Kidney (tissue), 14 donors: ENCODE measurements around the gene OSBPL9. TPM values are rescaled to one million over a fixed set of nuclear protein-coding genes. Genes with fewer than 3 reads are reported as not detected.

Source experiments
- DNase-seq, 5 donors: peaks; one replicate each; pipeline ENCODE4 v3.0.0-alpha.2; 2013 to 2020
- FAIRE-seq: peaks from 2 replicates; lab custom pipeline; 2012; peaks lifted over from hg19 to GRCh38; lab: Jason Lieb, UNC
- H3K27ac ChIP-seq, 2 donors: one replicate each; pipeline ENCODE4 v1.7.0; 2013; ENCODE audit warnings: low read depth in 2 of 2, low read length in 2 of 2, inconsistent platforms in 1 of 2
- H3K27me3 ChIP-seq: one replicate; pipeline ENCODE4 v1.7.1; 2013; ENCODE audit warnings: low read length, inconsistent platforms; ENCODE audit not compliant: control insufficient read depth, insufficient read depth
- H3K36me3 ChIP-seq, 3 donors: one replicate each; pipeline versions ENCODE4 v1.7.0 to v1.7.1; 2013; ENCODE audit warnings: low read length in 3 of 3, control low read depth in 1 of 3, inconsistent platforms in 1 of 3; ENCODE audit not compliant: insufficient read depth in 3 of 3, control insufficient read depth in 2 of 3
- H3K4me1 ChIP-seq, 3 donors: one replicate each; pipeline versions ENCODE4 v1.7.0 to v1.7.1; 2013; ENCODE audit warnings: low read length in 3 of 3, inconsistent platforms in 1 of 3, low read depth in 1 of 3; ENCODE audit not compliant: control insufficient read depth in 2 of 3, insufficient read depth in 2 of 3
- H3K4me3 ChIP-seq, 3 donors: one replicate each; pipeline versions ENCODE4 v1.7.0 to v1.8.1; 2013; ENCODE audit warnings: low read length in 3 of 3, control low read depth in 1 of 3, inconsistent platforms in 1 of 3
- H3K9ac ChIP-seq, 3 donors: one replicate each; pipeline versions ENCODE4 v1.7.0 to v1.7.1; 2013; ENCODE audit warnings: low read length in 3 of 3, control low read depth in 1 of 3, inconsistent platforms in 1 of 3
- H3K9me3 ChIP-seq, 3 donors: one replicate each; pipeline versions ENCODE4 v1.7.0 to v1.7.1; 2013; ENCODE audit warnings: low read length in 3 of 3, control low read depth in 1 of 3, inconsistent platforms in 1 of 3; ENCODE audit not compliant: control insufficient read depth in 2 of 3, insufficient read depth in 1 of 3
- intact Hi-C: fragments of 100-400 bp; cut with DNase I; formaldehyde crosslinking; loops from one replicate; pipeline ENCODE4 v1.11.1; 2022
- polyA plus RNA-seq: library from polyadenylated mRNA; stranded (reverse); fragments of 350-450 nt; fragmentation: Illumina TruSeq; extraction: RNeasy Lipid Tissue Mini Kit (QIAGEN cat#74804); gene quantifications from one replicate; pipeline ENCODE4 v1.2.3, GENCODE V29; 2014; ENCODE audit warnings: low read depth, low replicate concordance; ENCODE audit not compliant: insufficient read depth
- total RNA-seq: library from RNA; stranded (reverse); fragmentation: NEBNext Ultra II Directional; extraction: Animal tissue kit (Norgen Biotek cat#: 25700); gene quantifications from one replicate; pipeline ENCODE4 v1.2.1, GENCODE V29; 2021
- TF ChIP-seq, protein P1 (sequence below): IDR thresholded peaks from 3 replicates; pipeline ENCODE4 v1.5.1; 2012; ENCODE audit warnings: mild to moderate bottlenecking, moderate library complexity, borderline replicate concordance; ENCODE audit not compliant: insufficient read depth; ENCODE audit errors: extremely low read depth
- donor health status: control.
- donor health status: control.
- donor health status: control.
- donor health status: control.
- donor health status: control.
- donor health status: DM: yes; HTN: yes; CAD: no.
- donor health status: Normal renal cell carcinoma (clear cell type).

Gene OSBPL9
- total and polyA plus RNA-seq, 2 donors from 2014 or later: 73.2 to 76.6 TPM

- H3K4me1 ChIP-seq: peaks cover 0 to 4% (median under 1%) of the 10 kb centered on the region in 3 donors
- H3K27ac ChIP-seq: no peak overlapping the region
- H3K36me3 ChIP-seq: no peaks in the 10 kb centered on the region
- DNase-seq (no peak), FAIRE-seq (no peak)
- no peaks in the 10 kb centered on the region for H3K9me3 ChIP-seq
- TF ChIP-seq, protein P1, sequence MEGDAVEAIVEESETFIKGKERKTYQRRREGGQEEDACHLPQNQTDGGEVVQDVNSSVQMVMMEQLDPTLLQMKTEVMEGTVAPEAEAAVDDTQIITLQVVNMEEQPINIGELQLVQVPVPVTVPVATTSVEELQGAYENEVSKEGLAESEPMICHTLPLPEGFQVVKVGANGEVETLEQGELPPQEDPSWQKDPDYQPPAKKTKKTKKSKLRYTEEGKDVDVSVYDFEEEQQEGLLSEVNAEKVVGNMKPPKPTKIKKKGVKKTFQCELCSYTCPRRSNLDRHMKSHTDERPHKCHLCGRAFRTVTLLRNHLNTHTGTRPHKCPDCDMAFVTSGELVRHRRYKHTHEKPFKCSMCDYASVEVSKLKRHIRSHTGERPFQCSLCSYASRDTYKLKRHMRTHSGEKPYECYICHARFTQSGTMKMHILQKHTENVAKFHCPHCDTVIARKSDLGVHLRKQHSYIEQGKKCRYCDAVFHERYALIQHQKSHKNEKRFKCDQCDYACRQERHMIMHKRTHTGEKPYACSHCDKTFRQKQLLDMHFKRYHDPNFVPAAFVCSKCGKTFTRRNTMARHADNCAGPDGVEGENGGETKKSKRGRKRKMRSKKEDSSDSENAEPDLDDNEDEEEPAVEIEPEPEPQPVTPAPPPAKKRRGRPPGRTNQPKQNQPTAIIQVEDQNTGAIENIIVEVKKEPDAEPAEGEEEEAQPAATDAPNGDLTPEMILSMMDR: no peak
- H3K9ac ChIP-seq: no peak overlapping the region
- H3K4me3 ChIP-seq: no peak overlapping the region
- no peaks in the 10 kb centered on the region for H3K27me3 ChIP-seq
- intact Hi-C loops: no loop called here
These were observed 109.8 kb downstream of the OSBPL9 start for GRCh38 chr1:51726544-51727225.

DNA sequence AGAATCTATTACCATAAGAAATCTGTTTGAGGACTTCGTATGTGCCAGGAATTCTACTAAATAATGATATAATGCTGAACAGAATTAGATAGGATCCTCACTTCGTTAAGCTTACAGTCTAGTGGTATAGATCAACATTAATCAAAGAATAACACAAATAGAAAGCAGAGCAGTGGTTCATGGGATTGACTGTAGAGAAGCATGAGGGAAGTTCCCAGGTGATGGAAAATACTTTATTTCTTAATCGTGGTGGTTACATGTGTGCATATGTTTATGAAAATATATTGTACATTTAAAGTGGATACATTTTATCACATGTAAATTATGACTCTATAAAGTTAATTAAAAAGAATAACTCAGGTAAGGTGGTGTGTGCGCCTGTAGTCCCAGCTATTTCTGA lies 110.5 kb downstream of the OSBPL9 start:
- FAIRE-seq (no peak), DNase-seq (no peak)
- intact Hi-C loops: no loop called here
- Histone ChIP-seq H3K4me3 (no peak overlapping the region), H3K9ac (no peak overlapping the region), H3K9me3 (no peaks in the 10 kb centered on the region), H3K4me1 (peaks cover 0 to 5% (median 4%) of the 10 kb centered on the region in 3 donors), H3K27ac (no peak overlapping the region), H3K27me3 (no peaks in the 10 kb centered on the region), H3K36me3 (no peaks in the 10 kb centered on the region)
- TF ChIP-seq, protein P1: no peak

- Histone ChIP-seq H3K9me3 (no peaks in the 10 kb centered on the region), H3K27ac (no peak overlapping the region), H3K9ac (peak overlapping the region; percentile 8 to 59 (median 55)), H3K27me3 (no peaks in the 10 kb centered on the region), H3K4me3 (peak overlapping the region; percentile 57 to 87 (median 81)), H3K4me1 (peaks cover 3 to 15% (median 13%) of the 10 kb centered on the region in 3 donors), H3K36me3 (no peaks in the 10 kb centered on the region)
- FAIRE-seq (no peak), DNase-seq (peak in 1 of 5 donors; percentile 41)
- TF ChIP-seq, protein P1: no peak
- intact Hi-C loops: no loop called here
These were observed 111.8 kb downstream of the OSBPL9 start for GRCh38 chr1:51728611-51729155.
